ENCODE data around the gene BICC1. TPM values are rescaled to one million over a fixed set of nuclear protein-coding genes. Genes with fewer than 3 reads are reported as not detected.
"Not testable (repeated sequence)": the region's sequence is repeated elsewhere in the genome, so short reads cannot be mapped to it uniquely, and the experiment has no call there.

BICC1 gene
- total RNA-seq, 4 donors from 2014 or later, result 1.3 to 29.7 (median 17.5) TPM

DNA sequence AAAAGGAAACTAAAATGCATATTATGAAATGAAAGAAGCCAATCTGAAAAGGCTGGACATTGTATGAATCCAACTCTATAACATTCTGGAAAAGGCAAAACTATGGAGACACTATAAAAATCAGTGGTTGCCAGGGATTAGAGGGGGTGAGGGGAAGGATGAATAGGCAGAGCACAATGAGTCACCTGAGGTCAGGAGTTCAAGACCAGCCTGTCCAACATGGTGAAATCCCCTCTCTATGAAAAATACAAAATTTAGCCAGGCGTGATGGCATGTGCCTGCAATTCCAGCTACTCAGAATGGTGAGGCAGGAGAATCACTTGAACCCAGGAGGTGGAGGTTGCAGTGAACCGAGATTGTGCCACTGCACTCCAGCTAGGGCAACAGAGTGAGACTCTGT, 338.9 kb downstream of the BICC1 start:
- Histone ChIP-seq H3K9me3 (no peaks in the 10 kb centered on the region), H3K36me3 (no peaks in the 10 kb centered on the region), H3K27ac (no peak overlapping the region), H3K27me3 (no peaks in the 10 kb centered on the region), H3K4me3 (no peak overlapping the region), H3K4me1 (no peaks in the 10 kb centered on the region)
- DNase-seq, result no peak
- no peak for TF ChIP-seq POLR2A (IDR thresholded peaks at IDR 0.05)
- TF ChIP-seq, protein P1, sequence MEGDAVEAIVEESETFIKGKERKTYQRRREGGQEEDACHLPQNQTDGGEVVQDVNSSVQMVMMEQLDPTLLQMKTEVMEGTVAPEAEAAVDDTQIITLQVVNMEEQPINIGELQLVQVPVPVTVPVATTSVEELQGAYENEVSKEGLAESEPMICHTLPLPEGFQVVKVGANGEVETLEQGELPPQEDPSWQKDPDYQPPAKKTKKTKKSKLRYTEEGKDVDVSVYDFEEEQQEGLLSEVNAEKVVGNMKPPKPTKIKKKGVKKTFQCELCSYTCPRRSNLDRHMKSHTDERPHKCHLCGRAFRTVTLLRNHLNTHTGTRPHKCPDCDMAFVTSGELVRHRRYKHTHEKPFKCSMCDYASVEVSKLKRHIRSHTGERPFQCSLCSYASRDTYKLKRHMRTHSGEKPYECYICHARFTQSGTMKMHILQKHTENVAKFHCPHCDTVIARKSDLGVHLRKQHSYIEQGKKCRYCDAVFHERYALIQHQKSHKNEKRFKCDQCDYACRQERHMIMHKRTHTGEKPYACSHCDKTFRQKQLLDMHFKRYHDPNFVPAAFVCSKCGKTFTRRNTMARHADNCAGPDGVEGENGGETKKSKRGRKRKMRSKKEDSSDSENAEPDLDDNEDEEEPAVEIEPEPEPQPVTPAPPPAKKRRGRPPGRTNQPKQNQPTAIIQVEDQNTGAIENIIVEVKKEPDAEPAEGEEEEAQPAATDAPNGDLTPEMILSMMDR (IDR thresholded peaks at IDR 0.05), result no peak
- intact Hi-C loops (cut with DNase I; ENCODE audit: low total_unique reads), result no loop called here

DNA sequence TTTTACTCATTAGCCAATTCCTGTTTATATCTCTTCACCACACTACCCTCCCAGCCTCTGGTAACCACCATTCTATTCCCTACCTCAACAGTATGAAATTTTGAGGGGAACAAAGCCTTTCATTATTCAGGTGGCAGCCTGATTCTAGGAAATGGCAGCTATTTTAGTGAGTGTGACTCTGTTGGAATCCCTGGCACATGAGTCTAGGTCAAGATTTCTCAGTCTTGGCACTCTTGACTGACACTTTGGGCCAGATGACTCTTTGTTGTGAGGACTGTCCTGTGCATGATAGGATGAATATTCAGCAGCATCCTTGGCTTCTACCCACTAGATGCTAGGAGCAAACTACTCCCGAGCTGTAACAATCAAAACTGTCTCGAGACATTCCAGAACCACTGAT, 341.0 kb downstream of the BICC1 start:
- Histone ChIP-seq H3K4me3 (no peak overlapping the region), H3K27ac (no peak overlapping the region), H3K36me3 (no peaks in the 10 kb centered on the region), H3K9me3 (no peaks in the 10 kb centered on the region), H3K27me3 (no peaks in the 10 kb centered on the region), H3K4me1 (no peaks in the 10 kb centered on the region)
- DNase-seq, result no peak
- intact Hi-C loops (cut with DNase I; ENCODE audit: low total_unique reads), result no loop called here
- TF ChIP-seq, protein P1 (IDR thresholded peaks at IDR 0.05), result no peak
- TF ChIP-seq POLR2A (IDR thresholded peaks at IDR 0.05), result no peak

GRCh38 chr10:58854811-58855210, 342.1 kb downstream of the BICC1 start:
- no peak for DNase-seq
- H3K4me3 ChIP-seq, result no peak overlapping the region
- intact Hi-C loops (cut with DNase I; ENCODE audit: low total_unique reads), result no loop called here
- no peaks in the 10 kb centered on the region for H3K36me3 ChIP-seq
- TF ChIP-seq, protein P1 (IDR thresholded peaks at IDR 0.05), result no peak
- no peak for TF ChIP-seq POLR2A (IDR thresholded peaks at IDR 0.05)
- H3K4me1 ChIP-seq, result no peaks in the 10 kb centered on the region
- no peak overlapping the region for H3K27ac ChIP-seq
- H3K9me3 ChIP-seq, result no peaks in the 10 kb centered on the region
- H3K27me3 ChIP-seq, result no peaks in the 10 kb centered on the region

- H3K27ac ChIP-seq, result no peak overlapping the region
- H3K27me3 ChIP-seq, result no peaks in the 10 kb centered on the region
- no peak for DNase-seq
Measured at GRCh38 chr10:58856508-58857240, 344.0 kb downstream of the BICC1 start.

GRCh38 chr10:58857251-58857805, 344.7 kb downstream of the BICC1 start:
- H3K4me1 ChIP-seq, result no peaks in the 10 kb centered on the region
- no peak overlapping the region for H3K4me3 ChIP-seq
- DNase-seq, result no peak
- no peaks in the 10 kb centered on the region for H3K27me3 ChIP-seq
- intact Hi-C loops (cut with DNase I; ENCODE audit: low total_unique reads), result no loop called here
- H3K27ac ChIP-seq, result no peak overlapping the region
- H3K36me3 ChIP-seq, result no peaks in the 10 kb centered on the region
- H3K9me3 ChIP-seq, result no peaks in the 10 kb centered on the region
- TF ChIP-seq POLR2A (IDR thresholded peaks at IDR 0.05), result no peak
- TF ChIP-seq, protein P1 (IDR thresholded peaks at IDR 0.05), result no peak

More at GRCh38 chr10:58856508-58857240, 344.0 kb downstream of the BICC1 start:
- Histone ChIP-seq H3K4me1 (no peaks in the 10 kb centered on the region), H3K36me3 (no peaks in the 10 kb centered on the region), H3K4me3 (no peak overlapping the region), H3K9me3 (no peaks in the 10 kb centered on the region)
- TF ChIP-seq, protein P1 (IDR thresholded peaks at IDR 0.05), result no peak
- no peak for TF ChIP-seq POLR2A (IDR thresholded peaks at IDR 0.05)
- intact Hi-C loops (cut with DNase I; ENCODE audit: low total_unique reads), result no loop called here

DNA sequence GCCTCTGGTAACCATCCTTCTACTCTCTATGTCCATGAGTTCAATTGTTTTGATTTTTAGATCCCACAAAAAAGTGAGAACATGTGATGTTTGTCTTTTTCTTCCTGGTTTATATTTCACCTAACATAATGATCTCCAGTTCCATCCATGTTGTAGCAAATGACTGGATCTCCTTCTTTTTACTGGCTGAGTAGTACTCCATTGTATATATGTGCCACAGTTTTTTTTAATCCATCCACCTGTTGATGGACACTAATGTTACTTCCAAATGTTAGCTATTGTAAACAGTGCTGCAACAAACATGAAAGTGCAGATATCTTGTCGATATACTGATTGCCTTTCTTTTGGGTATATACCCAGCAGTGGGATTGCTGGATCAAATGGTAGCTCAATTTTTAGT, 345.5 kb downstream of the BICC1 start:
- H3K4me3 ChIP-seq; DNase-seq; H3K4me1 ChIP-seq; H3K9me3 ChIP-seq; H3K27me3 ChIP-seq; H3K27ac ChIP-seq; intact Hi-C loops (cut with DNase I; ENCODE audit: low total_unique reads); H3K36me3 ChIP-seq: not testable (repeated sequence)
